ENCODE data around the gene CCR9. TPM values are rescaled to one million over a fixed set of nuclear protein-coding genes. Genes with fewer than 3 reads are reported as not detected.

CCR9 gene
- total RNA-seq, 1 donor from 2014 or later: not detected

GRCh38 chr3:45931496-45931895, 45.2 kb downstream of the CCR9 start:
- intact Hi-C loops (cut with micrococcal nuclease): no loop called here

DNA sequence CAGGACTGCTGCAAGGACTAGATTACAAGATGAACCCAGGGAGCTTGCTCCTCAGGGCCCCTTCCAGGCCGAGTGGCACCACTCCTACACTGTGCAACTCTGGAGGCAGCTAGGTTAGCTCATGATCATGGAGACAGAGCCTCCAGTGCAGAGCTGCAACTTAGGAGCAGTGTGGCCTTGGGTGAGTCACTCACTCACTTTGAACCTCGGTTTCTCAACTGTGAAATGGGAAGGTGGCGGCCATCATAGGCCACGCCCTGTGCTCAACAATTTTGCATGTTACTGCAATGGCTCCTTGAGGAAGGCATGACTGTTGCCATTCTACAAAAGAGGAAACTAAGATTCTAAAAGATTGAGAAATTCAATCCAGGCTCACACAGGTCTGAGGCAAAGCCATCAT, 45.8 kb downstream of the CCR9 start:
- intact Hi-C loops (cut with micrococcal nuclease): no loop called here

DNA sequence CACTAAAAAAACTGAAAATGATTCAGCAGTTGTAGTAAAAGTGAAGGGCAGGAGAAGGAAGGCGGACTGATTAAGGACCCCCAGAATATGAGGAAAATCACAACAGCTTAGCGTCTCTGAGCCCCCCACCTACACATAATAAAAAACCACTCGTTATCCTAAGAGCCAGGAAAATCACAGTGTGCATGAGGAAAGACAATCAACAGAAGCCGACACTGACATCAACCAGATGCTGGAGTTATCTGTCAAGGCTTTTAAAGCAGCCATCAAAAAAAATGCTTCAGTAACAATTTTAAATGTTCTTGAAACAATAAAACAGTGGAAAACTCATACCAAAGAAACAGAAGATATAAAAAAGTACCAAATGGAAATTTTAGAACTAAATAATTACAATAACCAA, 47.2 kb downstream of the CCR9 start:
- intact Hi-C loops (cut with micrococcal nuclease): no loop called here

GRCh38 chr3:45936261-45936660, 49.9 kb downstream of the CCR9 start:
- intact Hi-C loops (cut with micrococcal nuclease): no loop called here

DNA sequence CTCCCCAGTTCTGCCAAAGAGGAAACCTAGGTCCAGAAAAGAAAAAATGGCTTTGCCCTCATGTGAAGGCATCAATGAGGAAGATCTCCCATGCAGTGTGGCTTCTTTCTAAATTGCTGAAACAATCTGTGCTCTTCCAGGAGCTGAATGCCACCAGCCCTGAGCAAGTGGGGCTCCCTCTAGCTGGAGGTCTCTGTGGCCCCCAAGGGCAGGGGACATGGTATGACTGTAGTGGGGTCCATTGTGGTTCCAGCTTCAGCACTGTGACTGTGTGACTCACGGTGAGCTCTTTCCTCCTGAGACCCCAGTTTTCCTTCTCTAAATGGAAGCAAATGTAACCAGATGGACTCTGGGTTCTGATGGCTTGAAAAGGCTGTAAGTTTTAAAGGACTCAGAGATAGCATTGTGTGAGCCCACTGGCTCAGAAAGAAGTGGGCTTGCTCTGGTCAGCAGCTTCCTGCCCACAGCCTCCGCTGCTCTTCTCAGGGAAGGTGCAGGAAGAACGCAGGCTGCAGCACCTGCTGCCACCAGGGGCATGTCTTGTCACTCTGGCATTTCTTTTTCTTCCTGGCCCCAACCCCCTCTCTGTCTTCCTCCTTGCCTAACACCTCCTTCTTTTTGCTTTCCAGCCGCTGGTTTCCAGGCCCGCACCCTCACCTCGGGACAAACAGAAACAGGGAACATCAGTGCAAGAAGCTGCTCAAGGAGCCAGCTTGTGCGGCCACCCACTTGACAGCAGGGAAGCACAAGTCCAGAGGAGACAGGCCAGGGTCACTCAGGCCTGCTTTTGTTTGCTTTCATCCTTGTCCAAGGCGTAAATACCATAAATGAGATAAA, 51.1 kb downstream of the CCR9 start:
- intact Hi-C loops (cut with micrococcal nuclease): loop anchor here (1.0 kb wide), 2 partner anchors 142 to 441 kb away; no protein-coding TSS in a partner anchor

DNA sequence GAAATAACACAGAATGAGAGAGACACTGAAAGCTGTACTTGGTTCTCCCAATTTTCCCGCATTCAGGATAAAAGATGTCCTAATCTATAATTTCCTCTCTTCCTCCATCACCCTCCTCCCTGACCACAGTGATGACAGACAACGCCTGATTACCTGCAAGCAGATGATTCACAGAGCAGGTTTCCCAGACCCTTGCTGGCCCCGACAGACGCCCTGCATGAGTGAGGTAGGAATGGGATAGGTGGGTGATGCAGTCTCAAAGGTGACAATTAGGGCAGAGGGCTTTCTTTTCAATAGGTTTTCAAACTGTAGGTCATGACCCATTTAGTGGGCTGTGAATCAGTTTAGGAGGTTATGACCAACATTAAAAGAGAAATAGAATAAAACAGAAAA, 51.7 kb downstream of the CCR9 start:
- intact Hi-C loops (cut with micrococcal nuclease): loop anchor here (1.0 kb wide), 2 partner anchors 141 to 440 kb away; no protein-coding TSS in a partner anchor

- intact Hi-C loops (cut with micrococcal nuclease): loop anchor here (1.0 kb wide), 2 partner anchors 140 to 439 kb away; no protein-coding TSS in a partner anchor
Measured at GRCh38 chr3:45938864-45939263, 52.5 kb downstream of the CCR9 start.

- intact Hi-C loops (cut with micrococcal nuclease): no loop called here
Measured at GRCh38 chr3:45939341-45939771, 53.0 kb downstream of the CCR9 start.

- intact Hi-C loops (cut with micrococcal nuclease): loop anchor here (5.0 to 10.0 kb wide), 2 partner anchors 52 to 265 kb away; partner anchors contain the start of gene CCR1
Measured at GRCh38 chr3:45940004-45940780, 53.8 kb downstream of the CCR9 start.

DNA sequence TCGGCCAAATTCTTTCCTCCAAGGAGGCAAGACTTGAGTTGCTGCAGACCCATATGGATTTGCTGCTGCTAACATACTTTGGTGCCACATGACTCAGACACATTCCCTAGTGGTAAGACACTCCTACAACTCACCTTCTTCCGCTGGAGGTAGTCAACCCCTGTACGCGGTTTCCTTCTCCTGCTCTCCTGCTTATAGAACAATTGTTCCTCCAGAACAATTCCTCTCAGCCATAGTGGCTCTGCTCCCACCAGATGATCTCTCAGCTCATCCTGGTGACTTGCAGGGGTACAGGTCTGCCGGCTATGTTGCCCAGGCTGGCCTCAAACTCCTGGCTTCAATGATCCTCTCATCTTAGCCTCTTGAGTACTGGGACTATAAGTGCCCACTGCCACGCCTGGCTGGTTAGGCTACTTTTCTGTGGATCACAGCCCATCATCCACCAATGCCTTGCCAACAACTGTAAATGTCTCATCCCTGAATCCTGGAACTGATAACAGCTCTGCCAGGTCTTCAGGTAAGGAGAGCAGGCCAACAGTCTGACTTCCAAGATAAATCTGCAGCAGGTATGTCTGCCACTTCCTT, 54.5 kb downstream of the CCR9 start:
- intact Hi-C loops (cut with micrococcal nuclease): loop anchor here (5.0 to 10.0 kb wide), 2 partner anchors 51 to 264 kb away; partner anchors contain the start of gene CCR1

- intact Hi-C loops (cut with micrococcal nuclease): loop anchor here (5.0 to 10.0 kb wide), 2 partner anchors 50 to 263 kb away; partner anchors contain the start of gene CCR1
Measured at GRCh38 chr3:45942051-45942825, 55.9 kb downstream of the CCR9 start.

DNA sequence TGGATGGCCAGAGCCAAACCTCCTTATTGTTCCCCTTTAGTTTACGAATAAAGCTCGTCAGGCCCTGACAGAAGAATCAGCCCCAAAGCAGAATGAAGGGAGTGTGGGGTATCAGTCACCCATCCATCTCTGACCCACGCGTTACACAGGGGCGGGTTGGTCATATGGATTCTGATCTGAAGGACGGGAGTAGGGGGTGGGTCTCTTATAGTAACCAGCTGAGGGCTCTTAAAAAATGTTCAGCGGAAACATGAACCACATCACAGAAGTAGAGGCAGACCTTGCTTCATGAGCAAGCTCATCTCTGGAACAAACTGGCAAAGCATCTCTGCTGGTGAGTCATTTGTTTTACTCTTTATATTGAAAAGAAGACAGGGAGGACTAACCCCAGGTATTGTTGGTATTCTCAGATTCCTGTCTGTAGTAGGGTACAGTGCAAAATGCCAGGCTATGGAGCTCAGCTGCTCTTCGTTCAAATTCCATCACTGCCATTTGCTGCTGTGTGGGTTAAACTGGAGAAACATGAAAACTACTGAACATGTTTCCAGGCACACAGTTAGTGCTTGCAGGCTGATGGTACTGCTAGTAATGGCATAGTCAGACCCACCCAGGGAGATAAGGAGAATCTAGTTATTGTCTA, 57.0 kb downstream of the CCR9 start, which contains the start of gene CXCR6:
Gene CXCR6 (plus strand): TSS at position 258 of the 640 bp plus-strand sequence. CDS start 3,018 bp downstream, outside the sequence.
- intact Hi-C loops (cut with micrococcal nuclease): loop anchor here (5.0 to 10.0 kb wide), 2 partner anchors 49 to 261 kb away; partner anchors contain the start of gene CCR1

GRCh38 chr3:45944830-45945620, 58.7 kb downstream of the CCR9 start:
- intact Hi-C loops (cut with micrococcal nuclease): loop anchor here (5.0 to 10.0 kb wide), 2 partner anchors 47 to 260 kb away; partner anchors contain the start of gene CCR1

DNA sequence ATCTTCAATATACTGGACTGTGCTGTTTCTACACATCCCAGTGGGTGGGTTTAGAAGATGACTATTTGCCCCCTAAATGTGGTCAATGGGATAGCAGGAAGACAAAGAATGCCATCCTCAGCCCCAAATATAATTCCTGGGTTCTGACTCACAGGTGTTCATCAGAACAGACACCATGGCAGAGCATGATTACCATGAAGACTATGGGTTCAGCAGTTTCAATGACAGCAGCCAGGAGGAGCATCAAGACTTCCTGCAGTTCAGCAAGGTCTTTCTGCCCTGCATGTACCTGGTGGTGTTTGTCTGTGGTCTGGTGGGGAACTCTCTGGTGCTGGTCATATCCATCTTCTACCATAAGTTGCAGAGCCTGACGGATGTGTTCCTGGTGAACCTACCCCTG, 60.0 kb downstream of the CCR9 start:
- intact Hi-C loops (cut with micrococcal nuclease): loop anchor here (10.0 kb wide), 1 partner anchor 258 kb away; the partner anchor contains the start of gene CCR1

GRCh38 chr3:45946875-45947274, 60.5 kb downstream of the CCR9 start:
- intact Hi-C loops (cut with micrococcal nuclease): loop anchor here (10.0 kb wide), 1 partner anchor 258 kb away; the partner anchor contains the start of gene CCR1

DNA sequence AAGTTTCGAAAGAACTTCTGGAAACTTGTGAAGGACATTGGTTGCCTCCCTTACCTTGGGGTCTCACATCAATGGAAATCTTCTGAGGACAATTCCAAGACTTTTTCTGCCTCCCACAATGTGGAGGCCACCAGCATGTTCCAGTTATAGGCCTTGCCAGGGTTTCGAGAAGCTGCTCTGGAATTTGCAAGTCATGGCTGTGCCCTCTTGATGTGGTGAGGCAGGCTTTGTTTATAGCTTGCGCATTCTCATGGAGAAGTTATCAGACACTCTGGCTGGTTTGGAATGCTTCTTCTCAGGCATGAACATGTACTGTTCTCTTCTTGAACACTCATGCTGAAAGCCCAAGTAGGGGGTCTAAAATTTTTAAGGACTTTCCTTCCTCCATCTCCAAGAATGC, 61.0 kb downstream of the CCR9 start:
- intact Hi-C loops (cut with micrococcal nuclease): loop anchor here (10.0 kb wide), 1 partner anchor 257 kb away; the partner anchor contains the start of gene CCR1

DNA sequence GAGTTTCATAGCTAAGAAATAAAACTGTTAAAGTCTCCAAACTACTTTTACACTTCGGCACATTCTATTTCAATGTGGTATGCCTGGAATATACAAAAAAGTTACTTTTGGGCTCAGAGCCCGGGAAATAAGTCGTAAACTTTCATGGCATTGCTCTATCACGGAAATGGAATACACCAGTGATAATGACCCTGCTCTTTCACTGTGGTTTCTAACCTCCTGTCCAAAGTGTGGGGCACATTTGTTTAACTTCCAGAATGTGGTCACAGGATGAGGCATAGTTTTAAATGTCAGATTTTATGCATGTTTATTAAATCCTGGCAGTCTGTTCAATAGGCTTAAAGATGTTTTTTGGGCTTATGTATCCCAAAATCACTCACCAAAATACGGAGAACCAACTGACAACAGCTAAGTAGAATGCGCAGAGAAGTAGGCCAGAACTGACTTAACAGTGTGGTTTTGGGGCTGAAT, 62.0 kb downstream of the CCR9 start:
- intact Hi-C loops (cut with micrococcal nuclease): loop anchor here (10.0 kb wide), 1 partner anchor 256 kb away; the partner anchor contains the start of gene CCR1

DNA sequence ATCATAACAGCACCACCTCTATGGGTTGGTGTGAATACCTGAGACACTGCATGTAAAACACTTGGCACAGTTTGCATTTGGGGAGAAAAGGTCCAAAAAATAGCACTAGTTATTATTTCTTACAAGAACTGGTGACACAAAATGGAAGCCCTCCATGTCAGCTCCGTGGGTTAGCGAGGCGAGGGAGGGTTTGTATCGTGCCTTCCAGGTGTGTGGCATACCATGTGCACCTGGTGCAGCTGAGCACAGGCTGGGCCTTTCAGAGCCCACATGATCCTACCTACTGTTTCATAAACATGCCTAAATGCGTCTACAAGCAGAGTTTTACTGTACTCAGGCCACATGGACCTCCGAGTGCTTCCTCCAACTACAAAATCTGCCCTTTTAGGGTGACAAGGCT, 62.5 kb downstream of the CCR9 start:
- intact Hi-C loops (cut with micrococcal nuclease): loop anchor here (10.0 kb wide), 1 partner anchor 256 kb away; the partner anchor contains the start of gene CCR1

All from T-helper 2 cell treated with Interferon-gamma antibody and Interleukin-4, amounts not matched to agents 100 ng/mL and 5 ng/mL, for 36 hours (primary cell).